ENCODE measurements around the gene MRM2. TPM values are rescaled to one million over a fixed set of nuclear protein-coding genes. Genes with fewer than 3 reads are reported as not detected.

MRM2 gene
- total and polyA plus RNA-seq, 4 donors, result 9.7 to 14.9 (median 11.8) TPM

DNA sequence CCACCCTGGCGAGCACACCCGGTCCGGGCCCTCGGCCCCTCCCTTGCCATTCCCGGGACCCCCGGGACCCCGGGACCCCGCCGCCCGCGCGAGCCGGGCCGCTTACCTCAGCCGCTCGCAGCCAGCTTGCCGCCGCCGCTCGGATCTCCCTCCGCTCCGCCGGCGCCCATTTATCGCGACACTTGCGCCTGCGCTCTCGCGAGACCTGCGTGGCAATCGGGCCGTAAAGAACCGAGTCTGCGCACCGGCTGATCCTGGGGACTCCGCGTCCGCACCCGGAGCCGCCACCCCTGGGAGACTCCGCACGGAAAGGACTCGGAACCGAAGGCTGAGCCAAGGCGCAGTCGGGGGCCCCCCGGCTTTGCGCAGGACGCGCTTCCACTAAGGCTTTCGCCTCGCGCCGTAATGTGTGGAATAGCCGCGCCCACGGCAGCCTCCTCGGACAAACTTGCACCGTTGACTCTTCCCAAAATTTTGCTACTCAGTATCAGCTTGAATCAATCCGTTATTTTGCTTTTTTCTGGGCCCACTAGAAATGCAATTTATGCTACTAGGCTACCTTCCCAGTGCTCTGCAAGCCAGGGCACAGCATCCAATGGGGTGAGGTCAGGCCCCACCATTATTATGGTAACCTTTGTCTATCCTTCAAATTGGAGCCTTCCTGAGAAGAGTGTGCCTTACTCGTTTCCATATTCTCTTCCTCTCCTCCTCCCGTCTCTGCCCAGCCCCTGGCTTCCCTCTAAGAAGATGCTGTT lies 9.1 kb downstream of the MRM2 start, which contains the start of gene MAD1L1:
Gene MAD1L1, minus strand, starts transcription at position 180 of the 755 bp plus-strand sequence. CDS start 2,812 bp downstream, outside the sequence.
- Histone ChIP-seq H3K9ac (ENCODE audit: low read depth in 1 of 2, low read length in 2 of 2) (peak within 1 kb of the TSS; percentile 33 to 34), H3K4me1 (ENCODE audit: control insufficient read depth in 4 of 4, insufficient read depth in 4 of 4, low read length in 3 of 4) (peaks cover 0 to 17% (median 16%) of the 10 kb centered on the region in 4 donors), H3K36me3 (ENCODE audit: control insufficient read depth in 4 of 4, insufficient read depth in 3 of 4, low read depth in 1 of 4, low read length in 3 of 4) (peaks cover 2 to 34% (median 17%) of the 10 kb centered on the region in 4 donors), H3K9me3 (ENCODE audit: control insufficient read depth in 4 of 4, low read length in 3 of 4) (no peaks in the 10 kb centered on the region), H3K27me3 (ENCODE audit: control insufficient read depth in 4 of 4, insufficient read depth in 4 of 4, low read length in 3 of 4) (no peaks in the 10 kb centered on the region), H3K27ac (ENCODE audit: low read depth in 1 of 2, low read length in 2 of 2) (peak within 1 kb of the TSS in 1 of 2 donors; percentile 70), H3K4me3 (ENCODE audit: low read depth in 1 of 3, low read length in 3 of 3) (peak within 1 kb of the TSS; percentile 82 to 98 (median 86))
- DNase-seq (ENCODE audit: low spot score), result peak; percentile 89
- TF ChIP-seq, protein P1, sequence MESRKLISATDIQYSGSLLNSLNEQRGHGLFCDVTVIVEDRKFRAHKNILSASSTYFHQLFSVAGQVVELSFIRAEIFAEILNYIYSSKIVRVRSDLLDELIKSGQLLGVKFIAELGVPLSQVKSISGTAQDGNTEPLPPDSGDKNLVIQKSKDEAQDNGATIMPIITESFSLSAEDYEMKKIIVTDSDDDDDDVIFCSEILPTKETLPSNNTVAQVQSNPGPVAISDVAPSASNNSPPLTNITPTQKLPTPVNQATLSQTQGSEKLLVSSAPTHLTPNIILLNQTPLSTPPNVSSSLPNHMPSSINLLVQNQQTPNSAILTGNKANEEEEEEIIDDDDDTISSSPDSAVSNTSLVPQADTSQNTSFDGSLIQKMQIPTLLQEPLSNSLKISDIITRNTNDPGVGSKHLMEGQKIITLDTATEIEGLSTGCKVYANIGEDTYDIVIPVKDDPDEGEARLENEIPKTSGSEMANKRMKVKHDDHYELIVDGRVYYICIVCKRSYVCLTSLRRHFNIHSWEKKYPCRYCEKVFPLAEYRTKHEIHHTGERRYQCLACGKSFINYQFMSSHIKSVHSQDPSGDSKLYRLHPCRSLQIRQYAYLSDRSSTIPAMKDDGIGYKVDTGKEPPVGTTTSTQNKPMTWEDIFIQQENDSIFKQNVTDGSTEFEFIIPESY (IDR thresholded peaks at IDR 0.05), result peak; percentile 99
- TF ChIP-seq GABPA (IDR thresholded peaks at IDR 0.05 in 1 of 2, conservative IDR thresholded peaks at IDR 0.05 in 1 of 2), result peak in 1 of 2 donors; percentile 74
- TF ChIP-seq JUND (IDR thresholded peaks at IDR 0.05), result no peak
- peak in 1 of 2 donors; percentile 8 for TF ChIP-seq RAD21 (IDR thresholded peaks at IDR 0.05)
- under 1% methylated on average over 63 of the region's 63 CpGs for WGBS

DNA sequence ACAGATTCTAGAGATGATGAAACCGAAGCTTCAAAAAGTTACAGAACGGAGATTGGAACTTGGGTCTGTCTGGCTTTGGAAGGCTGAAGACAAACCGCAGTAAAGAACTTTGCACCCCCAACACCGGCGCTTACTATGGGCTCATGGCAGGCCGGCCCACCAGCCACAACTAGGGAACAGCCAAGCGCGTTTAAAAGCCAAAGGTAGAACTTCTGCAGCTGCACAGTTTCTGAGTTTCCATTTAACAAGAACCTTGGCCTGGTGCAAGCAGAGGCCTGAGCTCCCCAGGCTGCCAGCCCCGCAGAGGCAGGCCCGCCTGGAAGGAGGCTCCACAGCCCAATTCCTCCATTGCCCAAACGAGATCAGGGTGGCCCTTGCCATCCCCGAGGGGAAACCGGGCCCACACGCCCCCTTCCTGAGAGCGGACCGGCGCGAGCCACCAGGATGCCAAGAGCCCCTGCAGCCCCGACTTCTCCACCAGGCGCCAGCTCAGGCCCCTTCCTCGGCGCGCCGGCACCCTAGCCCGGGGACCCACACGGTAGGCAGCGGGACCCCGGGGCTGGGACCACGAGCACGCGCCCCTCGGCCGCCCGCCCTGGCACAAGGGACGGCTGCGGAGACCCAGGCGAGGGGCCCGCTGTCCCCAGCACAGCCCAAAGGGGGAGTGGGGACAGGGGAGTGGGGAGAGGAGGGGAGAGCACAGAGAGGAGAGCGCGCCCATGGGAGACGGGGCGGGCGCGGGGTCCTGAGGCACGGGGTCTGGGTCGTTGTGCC lies 9.8 kb downstream of the MRM2 start:
- 2% methylated on average over 46 of the region's 46 CpGs for WGBS
- peak overlapping the region; percentile 33 to 34 for H3K9ac ChIP-seq (ENCODE audit: low read depth in 1 of 2, low read length in 2 of 2)
- peak; percentile 47 for DNase-seq (ENCODE audit: low spot score)
- peak overlapping the region in 1 of 2 donors; percentile 70 for H3K27ac ChIP-seq (ENCODE audit: low read depth in 1 of 2, low read length in 2 of 2)
- H3K27me3 ChIP-seq (ENCODE audit: control insufficient read depth in 4 of 4, insufficient read depth in 4 of 4, low read length in 3 of 4), result no peaks in the 10 kb centered on the region
- peak overlapping the region; percentile 82 to 98 (median 86) for H3K4me3 ChIP-seq (ENCODE audit: low read depth in 1 of 3, low read length in 3 of 3)
- H3K9me3 ChIP-seq (ENCODE audit: control insufficient read depth in 4 of 4, low read length in 3 of 4), result no peaks in the 10 kb centered on the region
- peaks cover 0 to 17% (median 16%) of the 10 kb centered on the region in 4 donors for H3K4me1 ChIP-seq (ENCODE audit: control insufficient read depth in 4 of 4, insufficient read depth in 4 of 4, low read length in 3 of 4)
- TF ChIP-seq YY1 (IDR thresholded peaks at IDR 0.05), result no peak
- TF ChIP-seq RAD21 (IDR thresholded peaks at IDR 0.05), result no peak
- no peak for TF ChIP-seq FOXA2 (IDR thresholded peaks at IDR 0.05)
- TF ChIP-seq, protein P2, sequence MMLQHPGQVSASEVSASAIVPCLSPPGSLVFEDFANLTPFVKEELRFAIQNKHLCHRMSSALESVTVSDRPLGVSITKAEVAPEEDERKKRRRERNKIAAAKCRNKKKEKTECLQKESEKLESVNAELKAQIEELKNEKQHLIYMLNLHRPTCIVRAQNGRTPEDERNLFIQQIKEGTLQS (IDR thresholded peaks at IDR 0.05), result no peak
- TF ChIP-seq JUND (IDR thresholded peaks at IDR 0.05), result no peak
- TF ChIP-seq EGR1 (IDR thresholded peaks at IDR 0.05; ENCODE audit: low read depth in 2 of 2), result no peak
- TF ChIP-seq GABPA (IDR thresholded peaks at IDR 0.05 in 1 of 2, conservative IDR thresholded peaks at IDR 0.05 in 1 of 2), result no peak
- TF ChIP-seq, protein P1 (IDR thresholded peaks at IDR 0.05), result no peak
- TF ChIP-seq NR2F2 (IDR thresholded peaks at IDR 0.05), result no peak
- no peak for TF ChIP-seq TAF1 (conservative IDR thresholded peaks at IDR 0.05)
- no peak for TF ChIP-seq RXRA (IDR thresholded peaks at IDR 0.05)
- TF ChIP-seq, protein P3, sequence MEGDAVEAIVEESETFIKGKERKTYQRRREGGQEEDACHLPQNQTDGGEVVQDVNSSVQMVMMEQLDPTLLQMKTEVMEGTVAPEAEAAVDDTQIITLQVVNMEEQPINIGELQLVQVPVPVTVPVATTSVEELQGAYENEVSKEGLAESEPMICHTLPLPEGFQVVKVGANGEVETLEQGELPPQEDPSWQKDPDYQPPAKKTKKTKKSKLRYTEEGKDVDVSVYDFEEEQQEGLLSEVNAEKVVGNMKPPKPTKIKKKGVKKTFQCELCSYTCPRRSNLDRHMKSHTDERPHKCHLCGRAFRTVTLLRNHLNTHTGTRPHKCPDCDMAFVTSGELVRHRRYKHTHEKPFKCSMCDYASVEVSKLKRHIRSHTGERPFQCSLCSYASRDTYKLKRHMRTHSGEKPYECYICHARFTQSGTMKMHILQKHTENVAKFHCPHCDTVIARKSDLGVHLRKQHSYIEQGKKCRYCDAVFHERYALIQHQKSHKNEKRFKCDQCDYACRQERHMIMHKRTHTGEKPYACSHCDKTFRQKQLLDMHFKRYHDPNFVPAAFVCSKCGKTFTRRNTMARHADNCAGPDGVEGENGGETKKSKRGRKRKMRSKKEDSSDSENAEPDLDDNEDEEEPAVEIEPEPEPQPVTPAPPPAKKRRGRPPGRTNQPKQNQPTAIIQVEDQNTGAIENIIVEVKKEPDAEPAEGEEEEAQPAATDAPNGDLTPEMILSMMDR (IDR thresholded peaks at IDR 0.05; ENCODE audit: low read depth, low read length, missing input control), result no peak
- TF ChIP-seq, protein P4, sequence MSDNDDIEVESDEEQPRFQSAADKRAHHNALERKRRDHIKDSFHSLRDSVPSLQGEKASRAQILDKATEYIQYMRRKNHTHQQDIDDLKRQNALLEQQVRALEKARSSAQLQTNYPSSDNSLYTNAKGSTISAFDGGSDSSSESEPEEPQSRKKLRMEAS (IDR thresholded peaks at IDR 0.05), result no peak
- TF ChIP-seq SP1 (IDR thresholded peaks at IDR 0.05), result no peak
- TF ChIP-seq HNF4G (IDR thresholded peaks at IDR 0.05), result no peak
- TF ChIP-seq HNF4A (conservative IDR thresholded peaks at IDR 0.05), result no peak
- TF ChIP-seq, protein P5, sequence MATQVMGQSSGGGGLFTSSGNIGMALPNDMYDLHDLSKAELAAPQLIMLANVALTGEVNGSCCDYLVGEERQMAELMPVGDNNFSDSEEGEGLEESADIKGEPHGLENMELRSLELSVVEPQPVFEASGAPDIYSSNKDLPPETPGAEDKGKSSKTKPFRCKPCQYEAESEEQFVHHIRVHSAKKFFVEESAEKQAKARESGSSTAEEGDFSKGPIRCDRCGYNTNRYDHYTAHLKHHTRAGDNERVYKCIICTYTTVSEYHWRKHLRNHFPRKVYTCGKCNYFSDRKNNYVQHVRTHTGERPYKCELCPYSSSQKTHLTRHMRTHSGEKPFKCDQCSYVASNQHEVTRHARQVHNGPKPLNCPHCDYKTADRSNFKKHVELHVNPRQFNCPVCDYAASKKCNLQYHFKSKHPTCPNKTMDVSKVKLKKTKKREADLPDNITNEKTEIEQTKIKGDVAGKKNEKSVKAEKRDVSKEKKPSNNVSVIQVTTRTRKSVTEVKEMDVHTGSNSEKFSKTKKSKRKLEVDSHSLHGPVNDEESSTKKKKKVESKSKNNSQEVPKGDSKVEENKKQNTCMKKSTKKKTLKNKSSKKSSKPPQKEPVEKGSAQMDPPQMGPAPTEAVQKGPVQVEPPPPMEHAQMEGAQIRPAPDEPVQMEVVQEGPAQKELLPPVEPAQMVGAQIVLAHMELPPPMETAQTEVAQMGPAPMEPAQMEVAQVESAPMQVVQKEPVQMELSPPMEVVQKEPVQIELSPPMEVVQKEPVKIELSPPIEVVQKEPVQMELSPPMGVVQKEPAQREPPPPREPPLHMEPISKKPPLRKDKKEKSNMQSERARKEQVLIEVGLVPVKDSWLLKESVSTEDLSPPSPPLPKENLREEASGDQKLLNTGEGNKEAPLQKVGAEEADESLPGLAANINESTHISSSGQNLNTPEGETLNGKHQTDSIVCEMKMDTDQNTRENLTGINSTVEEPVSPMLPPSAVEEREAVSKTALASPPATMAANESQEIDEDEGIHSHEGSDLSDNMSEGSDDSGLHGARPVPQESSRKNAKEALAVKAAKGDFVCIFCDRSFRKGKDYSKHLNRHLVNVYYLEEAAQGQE (IDR thresholded peaks at IDR 0.05), result no peak
- no peak for TF ChIP-seq FOXA1 (IDR thresholded peaks at IDR 0.05)
- peaks cover 4 to 36% (median 16%) of the 10 kb centered on the region in 4 donors for H3K36me3 ChIP-seq (ENCODE audit: control insufficient read depth in 4 of 4, insufficient read depth in 3 of 4, low read depth in 1 of 4, low read length in 3 of 4)
